H9 (cell line): Measurements from ENCODE around the gene PRKX. TPM values are rescaled to one million over a fixed set of nuclear protein-coding genes. Genes with fewer than 3 reads are reported as not detected.
A peak's percentile ranks its signal among the peaks of the same experiment; 100 is the strongest.
"Not testable (repeated sequence)": the region's sequence is repeated elsewhere in the genome, so short reads cannot be mapped to it uniquely, and the experiment has no call there.

Experiments used
- DNase-seq: peaks from one replicate; pipeline ENCODE4 v3.0.0-alpha.2; 2017
- H2AFZ ChIP-seq: one replicate; pipeline ENCODE4 v1.6.1; 2013; ENCODE audit warnings: mild to moderate bottlenecking, low read length, control low read depth, moderate library complexity
- H2AK5ac ChIP-seq: 2 replicates; pipeline ENCODE4 v1.6.1; 2013; ENCODE audit warnings: low read length, control low read depth, mixed read lengths; ENCODE audit not compliant: insufficient read length
- H2BK120ac ChIP-seq: one replicate; pipeline ENCODE4 v1.6.1; 2013; ENCODE audit warnings: low read depth, mild to moderate bottlenecking, low read length, control low read depth, inconsistent platforms; ENCODE audit not compliant: poor library complexity, severe bottlenecking
- H2BK12ac ChIP-seq: 2 replicates; pipeline ENCODE4 v1.6.1; 2013; ENCODE audit warnings: low read length, control low read depth, mixed read lengths, low read depth; ENCODE audit not compliant: insufficient read length
- H2BK15ac ChIP-seq: 2 replicates; pipeline ENCODE4 v1.6.1; 2013; ENCODE audit warnings: low read depth, low read length, control low read depth
- H2BK20ac ChIP-seq: one replicate; pipeline ENCODE4 v1.6.1; 2013; ENCODE audit warnings: low read depth, mild to moderate bottlenecking, low read length, control low read depth, inconsistent platforms; ENCODE audit not compliant: poor library complexity, severe bottlenecking
- H2BK5ac ChIP-seq: 2 replicates; pipeline ENCODE4 v1.6.1; 2013; ENCODE audit warnings: low read length, control low read depth, mixed read lengths; ENCODE audit not compliant: insufficient read length
- H3K14ac ChIP-seq: 2 replicates; pipeline ENCODE4 v1.6.1; 2013; ENCODE audit warnings: low read length, control low read depth; ENCODE audit not compliant: insufficient read depth
- H3K18ac ChIP-seq: 2 replicates; pipeline ENCODE4 v1.6.1; 2013; ENCODE audit warnings: low read depth, mild to moderate bottlenecking, mixed read lengths, low read length, control low read depth; ENCODE audit not compliant: insufficient read length
- H3K23ac ChIP-seq: 2 replicates; pipeline ENCODE4 v1.6.1; 2013; ENCODE audit warnings: low read length, control low read depth, mixed read lengths, low read depth; ENCODE audit not compliant: insufficient read length
- H3K23me2 ChIP-seq: 2 replicates; pipeline ENCODE4 v1.6.1; 2013; ENCODE audit warnings: low read depth, mild to moderate bottlenecking, mixed read lengths, low read length, control low read depth; ENCODE audit not compliant: insufficient read length, poor library complexity, severe bottlenecking
- H3K27ac ChIP-seq: 2 replicates; pipeline ENCODE4 v1.5.1; 2013; ENCODE audit warnings: low read length, control low read depth, mixed read lengths, low read depth; ENCODE audit not compliant: insufficient read length
- H3K27me3 ChIP-seq: 2 replicates; pipeline ENCODE4 v1.6.1; 2013; ENCODE audit warnings: low read length, control low read depth, inconsistent platforms; ENCODE audit not compliant: insufficient read depth
- H3K4ac ChIP-seq: 2 replicates; pipeline ENCODE4 v1.6.1; 2013; ENCODE audit warnings: low read depth, mild to moderate bottlenecking, control low read depth, inconsistent platforms, low read length, moderate library complexity
- H3K4me1 ChIP-seq: 2 replicates; pipeline ENCODE4 v1.6.1; 2013; ENCODE audit warnings: low read length, control low read depth, inconsistent platforms; ENCODE audit not compliant: insufficient read depth
- H3K4me2 ChIP-seq: 2 replicates; pipeline ENCODE4 v1.6.1; 2013; ENCODE audit warnings: low read length, control low read depth, mixed read lengths; ENCODE audit not compliant: insufficient read length, insufficient read depth
- H3K56ac ChIP-seq: 2 replicates; pipeline ENCODE4 v1.6.1; 2013; ENCODE audit warnings: low read depth, mild to moderate bottlenecking, mixed read lengths, low read length, control low read depth; ENCODE audit not compliant: insufficient read length
- H3K79me1 ChIP-seq: 2 replicates; pipeline ENCODE4 v1.6.1; 2013; ENCODE audit warnings: low read depth, mild to moderate bottlenecking, moderate library complexity, low read length, control low read depth, inconsistent platforms; ENCODE audit not compliant: insufficient read depth, poor library complexity, severe bottlenecking
- H3K79me2 ChIP-seq: 2 replicates; pipeline ENCODE4 v1.6.1; 2013; ENCODE audit warnings: low read length, control low read depth, inconsistent platforms; ENCODE audit not compliant: insufficient read depth
- H3K9ac ChIP-seq: 2 replicates; pipeline ENCODE4 v1.6.1; 2013; ENCODE audit warnings: low read length, control low read depth, mixed read lengths; ENCODE audit not compliant: insufficient read length; ENCODE audit errors: extremely low read depth
- H3K9me3 ChIP-seq: one replicate; pipeline ENCODE4 v1.6.1; 2013; ENCODE audit warnings: low read depth, low read length, inconsistent platforms; ENCODE audit not compliant: control insufficient read depth
- H3T11ph ChIP-seq: one replicate; pipeline ENCODE4 v1.6.1; 2013; ENCODE audit warnings: mild to moderate bottlenecking, low read length, control low read depth, inconsistent platforms
- H4K20me1 ChIP-seq: one replicate; pipeline ENCODE4 v1.6.1; 2013; ENCODE audit not compliant: control insufficient read depth, insufficient read length, insufficient read depth
- H4K5ac ChIP-seq: 2 replicates; pipeline ENCODE4 v1.6.1; 2013; ENCODE audit warnings: low read depth, mild to moderate bottlenecking, mixed read lengths, low read length, control low read depth; ENCODE audit not compliant: insufficient read length
- H4K8ac ChIP-seq: replicated peaks from 2 replicates; pipeline ENCODE4 v1.6.1; 2013; ENCODE audit warnings: low read length, control low read depth, mixed read lengths, low read depth; ENCODE audit not compliant: insufficient read length
- H4K91ac ChIP-seq: 2 replicates; pipeline ENCODE4 v1.6.1; 2013; ENCODE audit warnings: low read depth, mild to moderate bottlenecking, moderate library complexity, mixed read lengths, low read length, control low read depth; ENCODE audit not compliant: insufficient read length
- H3K27ac Mint-ChIP-seq, 3 experiments: 2 replicates in 2 of 3; 3 replicates in 1 of 3; pipeline ENCODE4 v1.8.0; 2020 to 2021; ENCODE audit warnings: mixed read lengths in 3 of 3, mild to moderate bottlenecking in 1 of 3, moderate library complexity in 1 of 3
- H3K27me3 Mint-ChIP-seq: 2 replicates; pipeline ENCODE4 v1.8.0; 2021; ENCODE audit warnings: low read depth, mild to moderate bottlenecking, moderate library complexity, mixed read lengths
- H3K36me3 Mint-ChIP-seq, 3 experiments: 2 replicates in 2 of 3; 3 replicates in 1 of 3; pipeline ENCODE4 v1.8.0; 2020 to 2021; ENCODE audit warnings: low read depth in 3 of 3, mixed read lengths in 3 of 3; ENCODE audit not compliant: insufficient read depth in 1 of 3
- H3K4me1 Mint-ChIP-seq, 2 experiments: 2 replicates each; pipeline ENCODE4 v1.8.0; 2020; ENCODE audit warnings: mixed read lengths in 2 of 2
- H3K4me3 Mint-ChIP-seq, 2 experiments: 2 replicates in 1 of 2; 3 replicates in 1 of 2; pipeline ENCODE4 v1.8.0; 2020 to 2021; ENCODE audit warnings: mild to moderate bottlenecking in 2 of 2, mixed read lengths in 2 of 2, moderate library complexity in 1 of 2
- H3K9me3 Mint-ChIP-seq, 2 experiments: 2 replicates in 1 of 2; 3 replicates in 1 of 2; pipeline ENCODE4 v1.8.0; 2020; ENCODE audit warnings: mild to moderate bottlenecking in 2 of 2, mixed read lengths in 2 of 2, moderate library complexity in 1 of 2
- WGBS: extraction: QIAGEN DNeasy Blood & Tissue Kit; methylation state at CpG from one replicate; pipeline ENCODE4 v1.1.7; 2013; ENCODE audit warnings: missing lambda C conversion rate, low lambda C conversion rate, mixed read lengths; ENCODE audit not compliant: insufficient read length; ENCODE audit errors: extremely low coverage; 5-methylcytosine and 5-hydroxymethylcytosine counted together
- total RNA-seq: library from RNA; stranded (reverse); gene quantifications from 2 replicates; pipeline ENCODE4 v1.2.1, GENCODE V29; 2021

The PRKX gene
- total RNA-seq, 1 experiment from 2014 or later, result 108 TPM

DNA sequence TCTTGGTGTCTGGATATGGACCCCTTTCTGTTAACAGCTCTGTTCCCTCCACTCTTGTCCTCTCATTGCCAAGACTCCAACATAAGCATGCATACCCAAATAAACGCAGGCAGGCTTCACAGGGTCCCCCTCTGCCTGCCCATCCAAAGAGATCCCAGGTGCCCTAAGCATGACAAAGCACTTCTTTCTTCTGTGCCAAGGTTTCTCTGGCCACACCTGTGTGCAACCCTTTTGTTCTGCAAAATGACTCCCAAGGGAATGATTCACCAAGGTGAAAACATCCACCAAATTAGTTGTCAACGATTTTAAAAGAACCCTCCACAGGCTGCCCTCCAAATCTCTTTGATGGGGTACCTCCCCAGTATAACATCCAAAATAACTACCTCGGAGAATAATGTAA lies 11.4 kb downstream of the PRKX start:
- not testable (repeated sequence) for H3K27ac ChIP-seq, H3K18ac ChIP-seq, H3K9ac ChIP-seq, H3K4me2 ChIP-seq, H3K9me3 ChIP-seq, H3K4ac ChIP-seq, H4K8ac ChIP-seq, H3K23ac ChIP-seq, H3K79me1 ChIP-seq, H3K23me2 ChIP-seq, H3K14ac ChIP-seq, H2AFZ ChIP-seq, H3T11ph ChIP-seq, H2BK12ac ChIP-seq, H4K20me1 ChIP-seq, H3K27me3 Mint-ChIP-seq, H4K91ac ChIP-seq, H2BK15ac ChIP-seq, H2BK5ac ChIP-seq, H4K5ac ChIP-seq, H3K56ac ChIP-seq, H3K27me3 ChIP-seq, H2BK20ac ChIP-seq, H3K9me3 Mint-ChIP-seq
- Histone ChIP-seq H2BK120ac (peak overlapping the region; percentile 14), H3K4me1 (peaks cover 13% of the 10 kb centered on the region), H3K79me2 (peaks cover 29% of the 10 kb centered on the region; the same call in 1 of the 2 replicates), H2AK5ac (peak overlapping the region; percentile 15)
- peak overlapping the region; percentile 9 to 95 (median 92) for H3K27ac Mint-ChIP-seq
- WGBS, result no CpG with 5 or more reads among the region's 3 CpGs
- peak; percentile 48 for DNase-seq
- peaks cover 17 to 54% (median 38%) of the 10 kb centered on the region in 3 experiments for H3K36me3 Mint-ChIP-seq
- peaks cover 55 to 73% of the 10 kb centered on the region in 2 experiments for H3K4me1 Mint-ChIP-seq
- peak overlapping the region in 1 of 2 experiments; percentile 37; a peak in 2 of 5 replicates for H3K4me3 Mint-ChIP-seq

- not testable (repeated sequence) for H3K18ac ChIP-seq, H3K14ac ChIP-seq, H3K79me1 ChIP-seq, H3K4me2 ChIP-seq, H2BK20ac ChIP-seq, H4K91ac ChIP-seq, H3K27ac ChIP-seq, H4K8ac ChIP-seq, H4K20me1 ChIP-seq, H3T11ph ChIP-seq, H2AFZ ChIP-seq, H4K5ac ChIP-seq, H3K23ac ChIP-seq, H3K27me3 Mint-ChIP-seq, H3K4me3 Mint-ChIP-seq, DNase-seq, H2BK120ac ChIP-seq, H3K56ac ChIP-seq, H2BK5ac ChIP-seq, H3K9ac ChIP-seq, H3K23me2 ChIP-seq, H3K4ac ChIP-seq, H3K27me3 ChIP-seq, H3K9me3 Mint-ChIP-seq, H3K9me3 ChIP-seq, H2BK12ac ChIP-seq, H2BK15ac ChIP-seq
- peak overlapping the region in 2 of 3 experiments; percentile 92 to 95; a peak in 3 of 7 replicates for H3K27ac Mint-ChIP-seq
- Histone ChIP-seq H2AK5ac (peak overlapping the region; percentile 15), H3K79me2 (peaks cover 27% of the 10 kb centered on the region; the same call in 1 of the 2 replicates), H3K4me1 (peaks cover 13% of the 10 kb centered on the region)
- H3K36me3 Mint-ChIP-seq, result peaks cover 12 to 50% (median 33%) of the 10 kb centered on the region in 3 experiments
- H3K4me1 Mint-ChIP-seq, result peaks cover 55 to 73% of the 10 kb centered on the region in 2 experiments
- no CpG with 5 or more reads among the region's 10 CpGs for WGBS
Measured at GRCh38 chrX:3701445-3701928, 12.0 kb downstream of the PRKX start.
